DOHH2 (cell line): Measurements from ENCODE around the gene INSIG1.

Experiments
- EZH2phosphoT487 ChIP-seq: fragments of 200-600 bp; sonication (generic); IDR thresholded peaks from 2 replicates; pipeline ENCODE4 v1.6.1; 2017; ENCODE audit warnings: borderline replicate concordance, mild to moderate bottlenecking, antibody characterized with exemption, low read length, moderate library complexity, mixed read lengths
- TF ChIP-seq, protein P1 (sequence below): fragments of 200-600 bp; sonication (generic); IDR thresholded peaks from one replicate; pipeline ENCODE4 v1.5.1; 2014; ENCODE audit warnings: antibody characterized with exemption, mild to moderate bottlenecking, low read depth, low read length; ENCODE audit not compliant: poor library complexity, severe bottlenecking

DNA sequence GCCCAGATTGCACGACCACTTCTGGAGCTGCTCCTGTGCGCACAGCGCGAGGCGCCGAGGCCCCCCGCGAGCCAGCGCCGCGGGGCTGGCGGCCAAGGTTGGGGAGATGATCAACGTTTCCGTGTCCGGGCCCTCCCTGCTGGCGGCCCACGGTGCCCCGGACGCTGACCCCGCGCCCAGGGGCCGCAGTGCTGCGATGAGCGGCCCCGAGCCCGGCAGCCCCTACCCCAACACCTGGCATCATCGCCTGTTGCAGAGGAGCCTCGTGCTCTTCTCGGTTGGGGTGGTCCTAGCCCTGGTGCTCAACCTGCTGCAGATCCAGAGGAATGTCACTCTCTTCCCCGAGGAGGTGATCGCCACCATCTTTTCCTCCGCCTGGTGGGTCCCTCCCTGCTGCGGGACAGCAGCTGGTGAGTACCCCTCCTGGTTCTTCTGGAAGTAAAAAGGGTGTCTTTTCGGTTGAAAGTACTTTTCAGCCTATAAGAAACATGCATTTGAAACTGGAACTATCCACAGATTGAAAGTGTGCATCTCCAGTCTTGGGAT is 683 bp downstream of the INSIG1 start:
- TF ChIP-seq, protein P1, sequence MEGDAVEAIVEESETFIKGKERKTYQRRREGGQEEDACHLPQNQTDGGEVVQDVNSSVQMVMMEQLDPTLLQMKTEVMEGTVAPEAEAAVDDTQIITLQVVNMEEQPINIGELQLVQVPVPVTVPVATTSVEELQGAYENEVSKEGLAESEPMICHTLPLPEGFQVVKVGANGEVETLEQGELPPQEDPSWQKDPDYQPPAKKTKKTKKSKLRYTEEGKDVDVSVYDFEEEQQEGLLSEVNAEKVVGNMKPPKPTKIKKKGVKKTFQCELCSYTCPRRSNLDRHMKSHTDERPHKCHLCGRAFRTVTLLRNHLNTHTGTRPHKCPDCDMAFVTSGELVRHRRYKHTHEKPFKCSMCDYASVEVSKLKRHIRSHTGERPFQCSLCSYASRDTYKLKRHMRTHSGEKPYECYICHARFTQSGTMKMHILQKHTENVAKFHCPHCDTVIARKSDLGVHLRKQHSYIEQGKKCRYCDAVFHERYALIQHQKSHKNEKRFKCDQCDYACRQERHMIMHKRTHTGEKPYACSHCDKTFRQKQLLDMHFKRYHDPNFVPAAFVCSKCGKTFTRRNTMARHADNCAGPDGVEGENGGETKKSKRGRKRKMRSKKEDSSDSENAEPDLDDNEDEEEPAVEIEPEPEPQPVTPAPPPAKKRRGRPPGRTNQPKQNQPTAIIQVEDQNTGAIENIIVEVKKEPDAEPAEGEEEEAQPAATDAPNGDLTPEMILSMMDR: no peak
- TF ChIP-seq EZH2phosphoT487: no peak
